Loucy (cell line): Measurements from ENCODE around the gene LTB4R.

Experiments
- H2AFZ ChIP-seq: fragments of 200-600 bp; sonication (generic); 2 replicates; pipeline ENCODE4 v1.6.0; 2016; ENCODE audit warnings: antibody characterized with exemption, mild to moderate bottlenecking, low read length, moderate library complexity
- H3F3A ChIP-seq: fragments of 200-600 bp; 2 replicates; pipeline ENCODE4 v1.6.0; 2016; ENCODE audit warnings: antibody characterized with exemption, low read depth, mild to moderate bottlenecking
- H3K27me3 ChIP-seq: fragments of 200-600 bp; sonication (generic); 2 replicates; pipeline ENCODE4 v1.6.1; 2014; ENCODE audit warnings: low read length, mild to moderate bottlenecking; ENCODE audit not compliant: insufficient read depth, poor library complexity, severe bottlenecking
- H3K36me3 ChIP-seq: fragments of 200-600 bp; sonication (generic); 2 replicates; pipeline ENCODE4 v1.6.1; 2016; ENCODE audit warnings: low read length; ENCODE audit not compliant: insufficient read depth
- H3K4me1 ChIP-seq: fragments of 200-600 bp; sonication (generic); 2 replicates; pipeline ENCODE4 v1.5.1; 2014; ENCODE audit warnings: low read length, mild to moderate bottlenecking; ENCODE audit not compliant: insufficient read depth, poor library complexity, severe bottlenecking
- H3K4me2 ChIP-seq: fragments of 200-600 bp; sonication (generic); 2 replicates; pipeline ENCODE4 v1.6.0; 2014; ENCODE audit warnings: antibody characterized with exemption, low read length, low read depth, mild to moderate bottlenecking; ENCODE audit not compliant: poor library complexity, severe bottlenecking
- H3K4me3 ChIP-seq: fragments of 200-600 bp; sonication (generic); 2 replicates; pipeline ENCODE4 v1.5.1; 2014; ENCODE audit warnings: low read length, mild to moderate bottlenecking, mixed read lengths; ENCODE audit not compliant: poor library complexity, severe bottlenecking
- H3K79me2 ChIP-seq: fragments of 200-600 bp; sonication (generic); 2 replicates; pipeline ENCODE4 v1.6.1; 2014; ENCODE audit warnings: low read length; ENCODE audit not compliant: insufficient read depth
- H3K9ac ChIP-seq: fragments of 200-600 bp; sonication (generic); 2 replicates; pipeline ENCODE4 v1.6.0; 2014; ENCODE audit warnings: mild to moderate bottlenecking, low read depth, low read length, moderate library complexity; ENCODE audit not compliant: poor library complexity, severe bottlenecking
- H3K9me2 ChIP-seq: fragments of 200-600 bp; sonication (generic); replicated peaks from 2 replicates; pipeline ENCODE4 v1.6.1; 2016; ENCODE audit warnings: low read depth, low read length, mixed read lengths
- H3K9me3 ChIP-seq: fragments of 200-600 bp; sonication (generic); 2 replicates; pipeline ENCODE4 v1.6.1; 2014; ENCODE audit warnings: mild to moderate bottlenecking, antibody characterized with exemption, low read length, low read depth; ENCODE audit not compliant: insufficient read depth
- H4K20me1 ChIP-seq: fragments of 200-600 bp; sonication (generic); 2 replicates; pipeline ENCODE4 v1.6.0; 2014; ENCODE audit warnings: antibody characterized with exemption, low read length, mild to moderate bottlenecking; ENCODE audit not compliant: insufficient read depth, poor library complexity, severe bottlenecking
- EZH2phosphoT487 ChIP-seq: fragments of 200-600 bp; IDR thresholded peaks from 2 replicates; pipeline ENCODE4 v1.6.1; 2018; ENCODE audit warnings: antibody characterized with exemption, mild to moderate bottlenecking, moderate library complexity, borderline replicate concordance
- TF ChIP-seq, protein P1 (sequence below): fragments of 200-600 bp; sonication (generic); conservative IDR thresholded peaks from 2 replicates; pipeline ENCODE4 v1.5.1; 2014; ENCODE audit warnings: mild to moderate bottlenecking, antibody characterized with exemption, low read length

Gene LTB4R

DNA sequence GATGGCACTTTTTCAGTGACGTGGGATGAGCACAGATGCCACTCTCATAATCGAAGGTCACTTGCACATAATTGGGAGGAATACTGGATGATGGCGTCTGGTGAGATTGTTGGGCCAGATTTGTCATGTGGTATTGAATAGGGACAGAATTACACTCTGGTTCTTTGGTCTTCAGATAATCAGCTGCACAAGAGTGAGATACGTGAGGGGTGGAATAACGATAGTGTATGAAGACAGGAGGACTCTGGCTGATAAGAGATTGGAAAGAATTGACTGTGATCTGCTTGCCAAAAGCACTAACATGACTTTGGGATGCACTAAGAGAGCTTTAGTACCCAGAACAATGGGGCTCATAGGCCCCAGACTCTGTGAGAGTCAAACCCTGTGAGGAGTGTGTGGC lies 32.9 kb upstream of the LTB4R start:
- Histone ChIP-seq H3F3A (no peaks in the 10 kb centered on the region), H3K79me2 (no peaks in the 10 kb centered on the region), H3K4me2 (peak overlapping the region; percentile 36), H2AFZ (no peak overlapping the region), H3K9me3 (no peaks in the 10 kb centered on the region), H3K36me3 (no peaks in the 10 kb centered on the region), H3K27me3 (no peaks in the 10 kb centered on the region), H3K9ac (no peak overlapping the region), H4K20me1 (no peaks in the 10 kb centered on the region), H3K4me3 (no peak overlapping the region), H3K4me1 (peaks cover 24% of the 10 kb centered on the region), H3K9me2 (no peaks in the 10 kb centered on the region)
- TF ChIP-seq, protein P1, sequence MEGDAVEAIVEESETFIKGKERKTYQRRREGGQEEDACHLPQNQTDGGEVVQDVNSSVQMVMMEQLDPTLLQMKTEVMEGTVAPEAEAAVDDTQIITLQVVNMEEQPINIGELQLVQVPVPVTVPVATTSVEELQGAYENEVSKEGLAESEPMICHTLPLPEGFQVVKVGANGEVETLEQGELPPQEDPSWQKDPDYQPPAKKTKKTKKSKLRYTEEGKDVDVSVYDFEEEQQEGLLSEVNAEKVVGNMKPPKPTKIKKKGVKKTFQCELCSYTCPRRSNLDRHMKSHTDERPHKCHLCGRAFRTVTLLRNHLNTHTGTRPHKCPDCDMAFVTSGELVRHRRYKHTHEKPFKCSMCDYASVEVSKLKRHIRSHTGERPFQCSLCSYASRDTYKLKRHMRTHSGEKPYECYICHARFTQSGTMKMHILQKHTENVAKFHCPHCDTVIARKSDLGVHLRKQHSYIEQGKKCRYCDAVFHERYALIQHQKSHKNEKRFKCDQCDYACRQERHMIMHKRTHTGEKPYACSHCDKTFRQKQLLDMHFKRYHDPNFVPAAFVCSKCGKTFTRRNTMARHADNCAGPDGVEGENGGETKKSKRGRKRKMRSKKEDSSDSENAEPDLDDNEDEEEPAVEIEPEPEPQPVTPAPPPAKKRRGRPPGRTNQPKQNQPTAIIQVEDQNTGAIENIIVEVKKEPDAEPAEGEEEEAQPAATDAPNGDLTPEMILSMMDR: no peak
- no peak for TF ChIP-seq EZH2phosphoT487

DNA sequence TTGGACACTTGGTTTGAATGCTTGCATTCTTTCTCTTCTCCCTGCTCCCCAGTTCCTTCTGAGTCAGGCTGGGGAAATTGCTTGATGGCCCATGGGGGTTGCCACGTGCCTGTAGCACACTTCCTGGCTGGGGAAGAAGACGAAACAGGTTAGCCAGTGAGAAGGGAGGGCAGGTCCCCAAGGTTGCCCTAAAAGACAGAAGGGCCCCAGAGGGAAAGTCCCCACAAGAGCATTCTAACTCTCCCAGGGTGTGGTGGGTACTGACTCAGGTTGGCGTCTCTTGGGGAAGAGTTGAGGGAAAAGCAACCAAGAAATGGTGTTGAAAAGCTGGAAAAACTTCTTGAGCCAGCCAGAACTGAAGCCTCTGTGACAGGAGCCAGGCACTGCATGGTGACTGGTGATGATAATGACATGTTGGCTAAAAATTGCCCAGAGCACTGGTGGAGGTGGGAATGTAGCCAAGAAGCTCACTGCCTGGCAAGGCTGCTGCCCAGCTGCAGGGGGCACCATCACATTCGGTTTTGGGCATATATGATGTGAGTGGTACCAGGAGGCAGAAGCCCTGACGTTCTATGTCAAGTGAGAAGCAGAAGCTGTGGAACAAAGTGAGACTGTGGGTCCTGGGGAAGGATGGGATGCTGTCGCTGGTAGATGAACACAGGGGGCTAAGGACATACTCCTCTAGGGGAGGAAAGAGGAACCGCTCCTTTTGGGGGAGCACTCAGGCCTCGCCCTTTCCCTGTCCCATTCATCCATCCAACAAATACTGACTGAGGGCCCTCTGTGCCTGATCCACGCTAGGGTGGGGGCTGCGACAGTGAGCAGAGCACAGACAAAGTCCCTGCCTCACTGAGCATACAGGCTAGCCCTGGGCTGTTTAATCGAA lies 31.8 kb upstream of the LTB4R start:
- H4K20me1 ChIP-seq: no peaks in the 10 kb centered on the region
- no peak overlapping the region for H3K9ac ChIP-seq
- no peaks in the 10 kb centered on the region for H3K79me2 ChIP-seq
- no peaks in the 10 kb centered on the region for H3K27me3 ChIP-seq
- no peaks in the 10 kb centered on the region for H3F3A ChIP-seq
- H3K4me2 ChIP-seq: peak overlapping the region; percentile 41
- TF ChIP-seq, protein P1: peak; percentile 74
- TF ChIP-seq EZH2phosphoT487: no peak
- H3K4me3 ChIP-seq: no peak overlapping the region
- H2AFZ ChIP-seq: no peak overlapping the region
- H3K4me1 ChIP-seq: peaks cover 24% of the 10 kb centered on the region
- no peaks in the 10 kb centered on the region for H3K9me3 ChIP-seq
- no peaks in the 10 kb centered on the region for H3K36me3 ChIP-seq
- no peaks in the 10 kb centered on the region for H3K9me2 ChIP-seq

- no peaks in the 10 kb centered on the region for H3K79me2 ChIP-seq
- no peak overlapping the region for H3K9ac ChIP-seq
- H3K27me3 ChIP-seq: no peaks in the 10 kb centered on the region
- H3K9me3 ChIP-seq: no peaks in the 10 kb centered on the region
- TF ChIP-seq, protein P1: no peak
- TF ChIP-seq EZH2phosphoT487: no peak
- H3K4me1 ChIP-seq: peaks cover 24% of the 10 kb centered on the region
- H3K9me2 ChIP-seq: no peaks in the 10 kb centered on the region
- H3K4me2 ChIP-seq: no peak overlapping the region
- H4K20me1 ChIP-seq: no peaks in the 10 kb centered on the region
- H3K4me3 ChIP-seq: no peak overlapping the region
- no peak overlapping the region for H2AFZ ChIP-seq
- H3F3A ChIP-seq: no peaks in the 10 kb centered on the region
- H3K36me3 ChIP-seq: no peaks in the 10 kb centered on the region
Measured at GRCh38 chr14:24280797-24281460, 30.4 kb upstream of the LTB4R start.
